Measurements from ENCODE around the gene PBX4. TPM values are rescaled to one million over a fixed set of nuclear protein-coding genes. Genes with fewer than 3 reads are reported as not detected.
"Not testable (repeated sequence)": the region's sequence is repeated elsewhere in the genome, so short reads cannot be mapped to it uniquely, and the experiment has no call there.

PBX4 gene
- total and polyA plus RNA-seq, 2 experiments from 2014 or later = 3.2 to 4.3 TPM

GRCh38 chr19:19602136-19602712 is 16.3 kb downstream of the PBX4 start:
- H3K4me1 ChIP-seq (ENCODE audit: insufficient read depth) = no peaks in the 10 kb centered on the region
- H3K4me2 ChIP-seq = no peak overlapping the region
- TF ChIP-seq CTCF (IDR thresholded peaks at IDR 0.05; ENCODE audit: poor library complexity) (no peak), EZH2 (IDR thresholded peaks at IDR 0.05; ENCODE audit: borderline replicate concordance) (no peak), EZH2phosphoT487 (IDR thresholded peaks at IDR 0.05; ENCODE audit: low read depth, severe bottlenecking, unreplicated experiment) (no peak)
- H3K36me3 ChIP-seq (replicated peaks; ENCODE audit: insufficient read depth, low read depth) = no peaks in the 10 kb centered on the region
- H3K9me3 ChIP-seq (ENCODE audit: low read depth) = no peaks in the 10 kb centered on the region
- DNase-seq (ENCODE audit: low spot score) = no peak
- H3K27ac ChIP-seq = no peak overlapping the region
- H3K9me2 ChIP-seq (replicated peaks; ENCODE audit: insufficient read depth) = no peaks in the 10 kb centered on the region
- no peaks in the 10 kb centered on the region for H3K79me2 ChIP-seq
- 81% methylated on average over 9 of the region's 9 CpGs for WGBS (ENCODE audit: low lambda C conversion rate, missing lambda C conversion rate)
- no peaks in the 10 kb centered on the region for H4K20me1 ChIP-seq (ENCODE audit: insufficient read depth, poor library complexity, severe bottlenecking)
- no peak overlapping the region for H2AFZ ChIP-seq
- no peaks in the 10 kb centered on the region for H3K27me3 ChIP-seq
- no peak overlapping the region for H3K4me3 ChIP-seq

- Histone ChIP-seq H3K79me2 (no peaks in the 10 kb centered on the region), H2AFZ (no peak overlapping the region), H3K9me2 (replicated peaks; ENCODE audit: insufficient read depth) (no peaks in the 10 kb centered on the region), H3K4me2 (no peak overlapping the region), H3K4me1 (ENCODE audit: insufficient read depth) (no peaks in the 10 kb centered on the region), H3K4me3 (no peak overlapping the region), H3K36me3 (replicated peaks; ENCODE audit: insufficient read depth, low read depth) (no peaks in the 10 kb centered on the region), H3K27ac (no peak overlapping the region), H4K20me1 (ENCODE audit: insufficient read depth, poor library complexity, severe bottlenecking) (no peaks in the 10 kb centered on the region), H3K9me3 (ENCODE audit: low read depth) (no peaks in the 10 kb centered on the region), H3K27me3 (no peaks in the 10 kb centered on the region)
- no peak for DNase-seq (ENCODE audit: low spot score)
- 84% methylated on average over 1 of the region's 1 CpG for WGBS (ENCODE audit: low lambda C conversion rate, missing lambda C conversion rate)
- TF ChIP-seq CTCF (IDR thresholded peaks at IDR 0.05; ENCODE audit: poor library complexity) (no peak), EZH2phosphoT487 (IDR thresholded peaks at IDR 0.05; ENCODE audit: low read depth, severe bottlenecking, unreplicated experiment) (no peak), EZH2 (IDR thresholded peaks at IDR 0.05; ENCODE audit: borderline replicate concordance) (no peak)
These were observed 17.6 kb downstream of the PBX4 start for GRCh38 chr19:19600793-19601330.

GRCh38 chr19:19598728-19599451 is 19.6 kb downstream of the PBX4 start:
- not testable (repeated sequence) for H3K79me2 ChIP-seq; H3K4me1 ChIP-seq (ENCODE audit: insufficient read depth); H3K9me3 ChIP-seq (ENCODE audit: low read depth); H3K27me3 ChIP-seq; H2AFZ ChIP-seq; H3K4me3 ChIP-seq; H4K20me1 ChIP-seq (ENCODE audit: insufficient read depth, poor library complexity, severe bottlenecking); H3K27ac ChIP-seq; DNase-seq (ENCODE audit: low spot score); H3K9me2 ChIP-seq (replicated peaks; ENCODE audit: insufficient read depth); H3K36me3 ChIP-seq (replicated peaks; ENCODE audit: insufficient read depth, low read depth); H3K4me2 ChIP-seq
- 94% methylated on average over 19 of the region's 20 CpGs for WGBS (ENCODE audit: low lambda C conversion rate, missing lambda C conversion rate)

- H3K9me3 ChIP-seq (ENCODE audit: low read depth) = no peaks in the 10 kb centered on the region
- H3K4me2 ChIP-seq = no peak overlapping the region
- no peaks in the 10 kb centered on the region for H3K4me1 ChIP-seq (ENCODE audit: insufficient read depth)
- no peaks in the 10 kb centered on the region for H3K36me3 ChIP-seq (replicated peaks; ENCODE audit: insufficient read depth, low read depth)
- no peak overlapping the region for H2AFZ ChIP-seq
- no peaks in the 10 kb centered on the region for H4K20me1 ChIP-seq (ENCODE audit: insufficient read depth, poor library complexity, severe bottlenecking)
- H3K27ac ChIP-seq = no peak overlapping the region
- no peaks in the 10 kb centered on the region for H3K9me2 ChIP-seq (replicated peaks; ENCODE audit: insufficient read depth)
- no peaks in the 10 kb centered on the region for H3K79me2 ChIP-seq
- no peak for DNase-seq (ENCODE audit: low spot score)
- 96% methylated on average over 8 of the region's 8 CpGs for WGBS (ENCODE audit: low lambda C conversion rate, missing lambda C conversion rate)
- TF ChIP-seq CTCF (IDR thresholded peaks at IDR 0.05; ENCODE audit: poor library complexity) (no peak), EZH2phosphoT487 (IDR thresholded peaks at IDR 0.05; ENCODE audit: low read depth, severe bottlenecking, unreplicated experiment) (no peak), EZH2 (IDR thresholded peaks at IDR 0.05; ENCODE audit: borderline replicate concordance) (no peak)
- no peaks in the 10 kb centered on the region for H3K27me3 ChIP-seq
- no peak overlapping the region for H3K4me3 ChIP-seq
These were observed 20.6 kb downstream of the PBX4 start for GRCh38 chr19:19597809-19598306.

Measured in hepatocyte (in vitro differentiated cells).